H1 (cell line): ENCODE data around the gene TNC. TPM values are rescaled to one million over a fixed set of nuclear protein-coding genes. Genes with fewer than 3 reads are reported as not detected.

Source experiments
- CTCF ChIA-PET: fragments of 300-600 bp; sonication (Branson Sonifier 250); formaldehyde crosslinking; loops from one replicate; lab custom pipeline; 2021; ENCODE audit not compliant: partially characterized antibody; lab: Charles Lee
- POLR2A ChIA-PET: fragments of 300-600 bp; sonication (Branson Sonifier 250); formaldehyde crosslinking; loops from one replicate; lab custom pipeline; 2021; ENCODE audit warnings: inconsistent platforms; ENCODE audit not compliant: partially characterized antibody; lab: Charles Lee
- DNase-seq, 2 experiments: peaks; one replicate each; pipeline versions ENCODE4 v3.0.0 to v3.0.0-alpha.2; 2010 to 2022; ENCODE audit warnings: low spot score in 2 of 2, low read depth in 1 of 2, mixed read lengths in 1 of 2
- FAIRE-seq: peaks from 2 replicates; lab custom pipeline; 2011; peaks lifted over from hg19 to GRCh38; lab: Jason Lieb, UNC
- H2AFZ ChIP-seq: 2 replicates; pipeline ENCODE4 v1.8.1; 2012; ENCODE audit warnings: low read length, inconsistent platforms
- H2AK5ac ChIP-seq: 2 replicates; pipeline ENCODE4 v1.6.1; 2013; ENCODE audit warnings: low read depth, low read length
- H2BK120ac ChIP-seq: replicated peaks from 2 replicates; pipeline ENCODE3; 2013; ENCODE audit warnings: low read depth, low read length, inconsistent platforms
- H2BK12ac ChIP-seq: 2 replicates; pipeline ENCODE4 v1.6.1; 2013; ENCODE audit warnings: low read depth, low read length
- H2BK15ac ChIP-seq: 2 replicates; pipeline ENCODE4 v1.6.1; 2013; ENCODE audit warnings: low read length
- H2BK20ac ChIP-seq: 2 replicates; pipeline ENCODE4 v1.6.1; 2013; ENCODE audit warnings: low read length
- H2BK5ac ChIP-seq: 2 replicates; pipeline ENCODE4 v1.6.1; 2013; ENCODE audit warnings: low read depth, low read length
- H3K14ac ChIP-seq: 2 replicates; pipeline ENCODE4 v1.6.1; 2013; ENCODE audit warnings: inconsistent platforms; ENCODE audit not compliant: insufficient read length
- H3K18ac ChIP-seq: 2 replicates; pipeline ENCODE4 v1.6.1; 2013; ENCODE audit warnings: low read length; ENCODE audit errors: extremely low read depth
- H3K23ac ChIP-seq: 2 replicates; pipeline ENCODE4 v1.6.1; 2013; ENCODE audit warnings: inconsistent platforms; ENCODE audit not compliant: insufficient read length
- H3K23me2 ChIP-seq: 2 replicates; pipeline ENCODE4 v1.6.1; 2013; ENCODE audit warnings: low read depth, low read length
- H3K27ac ChIP-seq: 2 replicates; pipeline ENCODE4 v1.6.1; 2011; ENCODE audit warnings: low read depth, low read length, inconsistent platforms
- H3K27me3 ChIP-seq, 4 experiments: replicated peaks in 1 of 4; 1 replicate in 1 of 4; 2 replicates in 3 of 4; pipeline versions ENCODE4 v1.6.1 to v1.8.1; 2011 to 2013; ENCODE audit warnings: low read length in 3 of 4, mild to moderate bottlenecking in 3 of 4, inconsistent platforms in 2 of 4, mixed read lengths in 2 of 4, moderate library complexity in 1 of 4; ENCODE audit not compliant: control insufficient read depth in 3 of 4, insufficient read depth in 3 of 4; ENCODE audit errors: extremely low read depth in 1 of 4
- H3K36me3 ChIP-seq, 4 experiments: 2 replicates each; pipeline versions ENCODE4 v1.6.1 to v1.8.1; 2011 to 2013; ENCODE audit warnings: mild to moderate bottlenecking in 4 of 4, low read length in 3 of 4, moderate library complexity in 2 of 4, control low read depth in 1 of 4, inconsistent platforms in 1 of 4; ENCODE audit not compliant: insufficient read depth in 4 of 4, control insufficient read depth in 2 of 4
- H3K4ac ChIP-seq: replicated peaks from 2 replicates; pipeline ENCODE3; 2013; ENCODE audit warnings: low read length, low read depth, mixed read lengths, inconsistent platforms; ENCODE audit not compliant: insufficient read length
- H3K4me1 ChIP-seq, 4 experiments: replicated peaks in 1 of 4; 1 replicate in 1 of 4; 2 replicates in 3 of 4; pipeline versions ENCODE4 v1.6.1 to v1.8.1; 2011 to 2013; ENCODE audit warnings: low read length in 3 of 4, inconsistent platforms in 2 of 4, mixed read lengths in 1 of 4; ENCODE audit not compliant: insufficient read depth in 4 of 4, control insufficient read depth in 3 of 4
- H3K4me2 ChIP-seq, 2 experiments: 2 replicates each; pipeline versions ENCODE4 v1.6.1 to v1.8.1; 2011 to 2013; ENCODE audit warnings: low read depth in 2 of 2, low read length in 2 of 2, control low read depth in 1 of 2, inconsistent platforms in 1 of 2, mild to moderate bottlenecking in 1 of 2; ENCODE audit not compliant: insufficient read depth in 1 of 2
- H3K4me3 ChIP-seq, 4 experiments: fragments of 200-600, 300-600 bp in 1 of 4; sonication (generic), shearing (Covaris generic), sonication (Bioruptor Twin) in 1 of 4; 2 replicates each; pipeline versions ENCODE4 v1.5.1 to v1.8.1; 2011 to 2016; ENCODE audit warnings: low read length in 4 of 4, low read depth in 3 of 4, control low read depth in 2 of 4, inconsistent platforms in 2 of 4, mild to moderate bottlenecking in 2 of 4, mixed read lengths in 1 of 4, moderate library complexity in 1 of 4; ENCODE audit not compliant: insufficient read depth in 2 of 4; ENCODE audit errors: extremely low read depth in 1 of 4
- H3K56ac ChIP-seq: replicated peaks from 2 replicates; pipeline ENCODE3; 2013; ENCODE audit warnings: low read depth, mild to moderate bottlenecking, mixed read lengths, low read length, inconsistent platforms; ENCODE audit not compliant: insufficient read length
- H3K79me1 ChIP-seq: 2 replicates; pipeline ENCODE4 v1.6.1; 2013; ENCODE audit warnings: low read depth, low read length, control low read depth
- H3K79me2 ChIP-seq, 2 experiments: 2 replicates each; pipeline versions ENCODE4 v1.6.1 to v1.8.1; 2012 to 2013; ENCODE audit warnings: low read length in 2 of 2, mild to moderate bottlenecking in 2 of 2, inconsistent platforms in 1 of 2; ENCODE audit not compliant: insufficient read depth in 2 of 2, control insufficient read depth in 1 of 2
- H3K9ac ChIP-seq, 4 experiments: replicated peaks in 1 of 4; 1 replicate in 1 of 4; 2 replicates in 3 of 4; pipeline versions ENCODE4 v1.6.1 to v1.8.1; 2011 to 2013; ENCODE audit warnings: low read depth in 3 of 4, low read length in 3 of 4, control low read depth in 2 of 4, mild to moderate bottlenecking in 2 of 4, moderate library complexity in 2 of 4, inconsistent platforms in 1 of 4; ENCODE audit errors: extremely low read depth in 1 of 4
- H3K9me3 ChIP-seq, 2 experiments: 2 replicates each; pipeline versions ENCODE4 v1.6.1 to v1.8.1; 2012 to 2013; ENCODE audit warnings: mild to moderate bottlenecking in 2 of 2, moderate library complexity in 2 of 2, control low read depth in 1 of 2, inconsistent platforms in 1 of 2, low read depth in 1 of 2, low read length in 1 of 2, mixed read lengths in 1 of 2; ENCODE audit not compliant: insufficient read depth in 2 of 2
- H4K20me1 ChIP-seq, 2 experiments: replicated peaks in 1 of 2; 2 replicates each; pipeline versions ENCODE3 to v1.8.1; 2011 to 2013; ENCODE audit warnings: inconsistent platforms in 2 of 2, low read length in 2 of 2, mild to moderate bottlenecking in 1 of 2; ENCODE audit not compliant: insufficient read depth in 2 of 2, control insufficient read depth in 1 of 2
- H4K5ac ChIP-seq: 2 replicates; pipeline ENCODE4 v1.6.1; 2013; ENCODE audit warnings: low read length, low read depth, mixed read lengths, inconsistent platforms; ENCODE audit not compliant: insufficient read length
- H4K8ac ChIP-seq: 2 replicates; pipeline ENCODE4 v1.8.0; 2013; ENCODE audit warnings: mild to moderate bottlenecking, moderate library complexity, low read length, inconsistent platforms; ENCODE audit not compliant: insufficient read depth; ENCODE audit errors: extremely low read depth
- H4K91ac ChIP-seq: replicated peaks from 2 replicates; pipeline ENCODE3; 2013; ENCODE audit warnings: low read length, mixed read lengths, inconsistent platforms; ENCODE audit not compliant: insufficient read length
- POLR2AphosphoS5 ChIP-seq: IDR thresholded peaks from 2 replicates; pipeline ENCODE4 v1.6.1; 2011; ENCODE audit warnings: low read depth, low read length
- WGBS, 2 experiments: shearing (Covaris generic) in 1 of 2; methylation state at CpG; one replicate each; pipeline versions ENCODE4 v1.1.6 to v1.1.7; 2013 to 2015; ENCODE audit warnings: low lambda C conversion rate in 2 of 2, mixed read lengths in 2 of 2, inconsistent platforms in 1 of 2, low coverage in 1 of 2, missing lambda C conversion rate in 1 of 2; ENCODE audit not compliant: insufficient replicate concordance in 2 of 2, insufficient coverage in 1 of 2, insufficient read length in 1 of 2; ENCODE audit errors: extremely low coverage in 1 of 2, missing lambda C conversion rate in 1 of 2; 5-methylcytosine and 5-hydroxymethylcytosine counted together
- polyA plus RNA-seq, 7 experiments: library from polyadenylated mRNA; depleted of rRNA in 3 of 7; stranded (reverse) in 5 of 7; unstranded in 2 of 7; fragments of >200 nt in 5 of 7; fragments of 200-250 nt in 2 of 7; gene quantifications; 1 replicate in 5 of 7; 2 replicates in 1 of 7; 4 replicates in 1 of 7; pipeline versions ENCODE4 v1.2.1 to v1.2.3, GENCODE V29; 2011 to 2013; ENCODE audit warnings: missing spikeins in 2 of 7, mixed read lengths in 2 of 7
- total RNA-seq: library from RNA; stranded (reverse); fragmentation: NEBNext Ultra II Directional; extraction: Animal tissue kit (Norgen Biotek cat#: 25700); gene quantifications from 2 replicates; pipeline ENCODE4 v1.2.1, GENCODE V29; 2021

The TNC gene
- total and polyA plus RNA-seq, 2 of the 8 experiments (the other 6 are each of a cell fraction or from before 2014, with no cell fraction given): 6.2 to 11.4 TPM

GRCh38 chr9:115043632-115044031 is 74.3 kb downstream of the TNC start:
- no peak overlapping the region for H4K91ac ChIP-seq
- 92% methylated on average over 3 of the region's 3 CpGs; no CpG with 5 or more reads in 1 of the 2 experiments for WGBS, 2 experiments
- H3K79me2 ChIP-seq: no peaks in the 10 kb centered on the region
- H2AFZ ChIP-seq: no peak overlapping the region
- H4K5ac ChIP-seq: no peak overlapping the region
- H3K56ac ChIP-seq: no peak overlapping the region
- no peak overlapping the region for H4K8ac ChIP-seq
- H3K4me3 ChIP-seq: no peak overlapping the region
- no peaks in the 10 kb centered on the region for H3K36me3 ChIP-seq
- H2BK15ac ChIP-seq: no peak overlapping the region
- POLR2A ChIA-PET: no interaction called here
- H3K79me1 ChIP-seq: no peaks in the 10 kb centered on the region
- no peak overlapping the region for H2AK5ac ChIP-seq
- no peak overlapping the region for H3K23ac ChIP-seq
- H2BK5ac ChIP-seq: no peak overlapping the region
- no peak for DNase-seq
- no peak overlapping the region for H3K14ac ChIP-seq
- no peaks in the 10 kb centered on the region for H4K20me1 ChIP-seq
- H2BK20ac ChIP-seq: no peak overlapping the region
- H3K27me3 ChIP-seq: no peaks in the 10 kb centered on the region
- no peak overlapping the region for H2BK120ac ChIP-seq
- no peaks in the 10 kb centered on the region for H3K9me3 ChIP-seq
- no peak overlapping the region for H3K4me2 ChIP-seq
- no peak overlapping the region for H2BK12ac ChIP-seq
- no peak for TF ChIP-seq POLR2AphosphoS5
- TF ChIP-seq, all 59 proteins: peak for 0
- no peaks in the 10 kb centered on the region for H3K4me1 ChIP-seq
- FAIRE-seq: no peak
- no peak overlapping the region for H3K9ac ChIP-seq
- CTCF ChIA-PET: interaction anchor here (1.0 kb wide), 1 partner anchor 130 kb away, joined by 4 read pairs; no protein-coding TSS in a partner anchor
- H3K27ac ChIP-seq: no peak overlapping the region
- no peaks in the 10 kb centered on the region for H3K23me2 ChIP-seq
- no peak overlapping the region for H3K18ac ChIP-seq
- H3K4ac ChIP-seq: no peak overlapping the region
